Gastroesophageal sphincter (tissue), 3 donors: Measurements from ENCODE around the gene KCNIP4.

ENCODE experiments used
- CTCF ChIP-seq, 4 experiments: fragments of 200-600 bp in 2 of 4; fragments of 450-650 bp in 2 of 4; sonication (generic) in 1 of 4; IDR thresholded peaks; one replicate each; pipeline ENCODE4 v1.5.1; 2017 to 2019; ENCODE audit warnings: antibody characterized with exemption in 4 of 4, mild to moderate bottlenecking in 2 of 4, moderate library complexity in 2 of 4
- POLR2A ChIP-seq, 2 donors: fragments of 450-650 bp; IDR thresholded peaks; one replicate each; pipeline ENCODE4 v1.6.1; 2017; ENCODE audit warnings: antibody characterized with exemption in 2 of 2, mild to moderate bottlenecking in 2 of 2, moderate library complexity in 1 of 2

GRCh38 chr4:21835712-21836111, 112.9 kb downstream of the KCNIP4 start:
- no peak for TF ChIP-seq CTCF (IDR thresholded peaks at IDR 0.05)
- no peak for TF ChIP-seq POLR2A (IDR thresholded peaks at IDR 0.05)
